RWPE2 (cell line): ENCODE measurements around the gene GOLT1B.

ENCODE experiments used
- ATAC-seq: fragments of 200-7000 bp; cut with Tn5 transposase; 3 replicates; pipeline ENCODE4 v1.9.1; 2021; ENCODE audit warnings: low read depth
- DNase-seq: peaks from one replicate; pipeline ENCODE4 v3.0.0-alpha.2; 2020; ENCODE audit warnings: low spot score
- H3K27ac ChIP-seq: fragments of 450-650 bp; 2 replicates; pipeline ENCODE4 v1.5.1; 2017; ENCODE audit warnings: mild to moderate bottlenecking; ENCODE audit not compliant: poor library complexity, severe bottlenecking
- H3K27me3 ChIP-seq: fragments of 250-450 bp; sonication (Bioruptor Pico); 2 replicates; pipeline ENCODE4 v1.5.1; 2021; ENCODE audit warnings: mild to moderate bottlenecking, moderate library complexity; ENCODE audit not compliant: insufficient read depth, poor library complexity, severe bottlenecking
- H3K36me3 ChIP-seq: fragments of 250-450 bp; sonication (Bioruptor Pico); 2 replicates; pipeline ENCODE4 v1.5.1; 2020; ENCODE audit warnings: low read depth, mild to moderate bottlenecking, moderate library complexity
- H3K4me1 ChIP-seq: fragments of 250-450 bp; sonication (Bioruptor Pico); 2 replicates; pipeline ENCODE4 v1.5.1; 2021; ENCODE audit warnings: mild to moderate bottlenecking, moderate library complexity; ENCODE audit not compliant: insufficient read depth, poor library complexity, severe bottlenecking
- H3K4me3 ChIP-seq: fragments of 250-450 bp; sonication (Bioruptor Pico); 2 replicates; pipeline ENCODE4 v1.5.1; 2021; ENCODE audit warnings: mild to moderate bottlenecking, moderate library complexity; ENCODE audit not compliant: severe bottlenecking
- H3K9me3 ChIP-seq: fragments of 250-450 bp; sonication (Bioruptor Pico); 2 replicates; pipeline ENCODE4 v1.5.1; 2021; ENCODE audit warnings: mild to moderate bottlenecking, moderate library complexity; ENCODE audit not compliant: severe bottlenecking
- CTCF ChIP-seq: fragments of 450-650 bp; IDR thresholded peaks from one replicate; pipeline ENCODE4 v1.5.1; 2017; ENCODE audit warnings: mild to moderate bottlenecking, moderate library complexity; ENCODE audit not compliant: poor library complexity, severe bottlenecking

The GOLT1B gene

GRCh38 chr12:21518451-21518850 is 16.9 kb downstream of the GOLT1B start:
- no peak for DNase-seq
- ATAC-seq: no peak
- no peaks in the 10 kb centered on the region for H3K4me1 ChIP-seq
- no peaks in the 10 kb centered on the region for H3K9me3 ChIP-seq
- no peak overlapping the region for H3K27ac ChIP-seq
- no peaks in the 10 kb centered on the region for H3K27me3 ChIP-seq
- no peak for TF ChIP-seq CTCF
- H3K36me3 ChIP-seq: peaks cover 4% of the 10 kb centered on the region; the same call in 1 of the 2 replicates
- no peak overlapping the region for H3K4me3 ChIP-seq

- no peak for ATAC-seq
- Histone ChIP-seq H3K27me3 (no peaks in the 10 kb centered on the region), H3K9me3 (no peaks in the 10 kb centered on the region), H3K27ac (no peak overlapping the region), H3K36me3 (peaks cover 4% of the 10 kb centered on the region; the same call in 1 of the 2 replicates), H3K4me1 (peaks cover 7% of the 10 kb centered on the region), H3K4me3 (no peak overlapping the region)
- no peak for TF ChIP-seq CTCF
- DNase-seq: no peak
Measured at GRCh38 chr12:21521541-21521940, 20.0 kb downstream of the GOLT1B start.

- DNase-seq: no peak
- H3K4me3 ChIP-seq: no peak overlapping the region
Measured at GRCh38 chr12:21523148-21523547, 21.6 kb downstream of the GOLT1B start.

GRCh38 chr12:21526053-21526452 is 24.5 kb downstream of the GOLT1B start, which contains the start of gene SPX:
TSS of gene SPX (plus strand) at chr12:21526296. CDS start at chr12:21526473, 177 bp downstream.
- H3K9me3 ChIP-seq: no peaks in the 10 kb centered on the region

More at GRCh38 chr12:21523148-21523547, 21.6 kb downstream of the GOLT1B start:
- TF ChIP-seq CTCF: no peak
- Histone ChIP-seq H3K27me3 (no peaks in the 10 kb centered on the region), H3K36me3 (no peaks in the 10 kb centered on the region), H3K27ac (no peak overlapping the region), H3K4me1 (peaks cover 7% of the 10 kb centered on the region), H3K9me3 (no peaks in the 10 kb centered on the region)
- ATAC-seq: no peak

More at GRCh38 chr12:21526053-21526452, 24.5 kb downstream of the GOLT1B start, which contains the start of gene SPX:
- DNase-seq (no peak), ATAC-seq (peak; percentile 40)
- no peak within 1 kb of the TSS for H3K27ac ChIP-seq
- H3K36me3 ChIP-seq: no peaks in the 10 kb centered on the region
- no peak within 1 kb of the TSS for H3K4me3 ChIP-seq
- no peaks in the 10 kb centered on the region for H3K27me3 ChIP-seq
- H3K4me1 ChIP-seq: peaks cover 7% of the 10 kb centered on the region
- no peak for TF ChIP-seq CTCF
